Measurements from ENCODE around the gene SGIP1.

DNA sequence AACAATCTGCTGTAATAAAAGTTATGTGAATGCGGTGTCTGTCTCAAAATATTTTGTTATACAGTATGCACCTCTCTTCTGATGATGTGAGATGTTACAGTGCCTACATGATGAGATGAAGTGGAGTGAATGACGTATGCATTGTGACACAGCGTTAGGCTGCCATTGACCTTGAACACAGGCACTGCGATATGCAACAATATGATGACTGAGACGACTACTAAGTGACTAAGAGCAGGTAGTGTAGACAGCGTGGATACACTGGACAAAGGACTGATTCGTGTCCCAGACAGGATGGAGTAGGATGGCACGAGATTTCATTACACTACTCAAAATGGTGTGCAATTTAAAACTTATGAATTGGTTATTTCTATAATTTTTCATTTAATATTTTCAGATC lies 8.4 kb downstream of the SGIP1 start:
- TF ChIP-seq, protein P1, sequence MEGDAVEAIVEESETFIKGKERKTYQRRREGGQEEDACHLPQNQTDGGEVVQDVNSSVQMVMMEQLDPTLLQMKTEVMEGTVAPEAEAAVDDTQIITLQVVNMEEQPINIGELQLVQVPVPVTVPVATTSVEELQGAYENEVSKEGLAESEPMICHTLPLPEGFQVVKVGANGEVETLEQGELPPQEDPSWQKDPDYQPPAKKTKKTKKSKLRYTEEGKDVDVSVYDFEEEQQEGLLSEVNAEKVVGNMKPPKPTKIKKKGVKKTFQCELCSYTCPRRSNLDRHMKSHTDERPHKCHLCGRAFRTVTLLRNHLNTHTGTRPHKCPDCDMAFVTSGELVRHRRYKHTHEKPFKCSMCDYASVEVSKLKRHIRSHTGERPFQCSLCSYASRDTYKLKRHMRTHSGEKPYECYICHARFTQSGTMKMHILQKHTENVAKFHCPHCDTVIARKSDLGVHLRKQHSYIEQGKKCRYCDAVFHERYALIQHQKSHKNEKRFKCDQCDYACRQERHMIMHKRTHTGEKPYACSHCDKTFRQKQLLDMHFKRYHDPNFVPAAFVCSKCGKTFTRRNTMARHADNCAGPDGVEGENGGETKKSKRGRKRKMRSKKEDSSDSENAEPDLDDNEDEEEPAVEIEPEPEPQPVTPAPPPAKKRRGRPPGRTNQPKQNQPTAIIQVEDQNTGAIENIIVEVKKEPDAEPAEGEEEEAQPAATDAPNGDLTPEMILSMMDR (IDR thresholded peaks at IDR 0.05) = no peak
- no peak for TF ChIP-seq EZH2 (IDR thresholded peaks at IDR 0.05)

Data from neural progenitor cell (in vitro differentiated cells).